HPDE6-E6E7 (cell line): ENCODE results near the gene CENPS.
"Not testable (repeated sequence)": the region's sequence is repeated elsewhere in the genome, so short reads cannot be mapped to it uniquely, and the experiment has no call there.

Experiments
- DNase-seq: peaks from one replicate; pipeline ENCODE4 v3.0.0; 2011; ENCODE audit warnings: missing footprints; ENCODE audit errors: extremely low spot score

The CENPS gene

DNA sequence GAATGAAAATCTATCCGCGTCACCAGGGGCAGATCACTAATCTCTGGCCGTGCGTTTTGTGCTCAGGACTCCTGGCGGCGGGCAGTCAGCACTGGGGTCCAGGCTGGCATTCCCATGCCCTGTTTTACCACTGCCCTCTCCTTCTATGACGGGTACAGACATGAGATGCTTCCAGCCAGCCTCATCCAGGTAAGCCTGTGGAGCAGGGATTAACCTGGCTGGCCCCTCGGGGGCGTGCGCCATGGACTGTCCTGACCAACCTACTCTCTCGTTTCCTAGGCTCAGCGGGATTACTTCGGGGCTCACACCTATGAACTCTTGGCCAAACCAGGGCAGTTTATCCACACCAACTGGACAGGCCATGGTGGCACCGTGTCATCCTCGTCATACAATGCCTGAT lies 10.9 kb upstream of the CENPS start:
- no peak for DNase-seq

DNA sequence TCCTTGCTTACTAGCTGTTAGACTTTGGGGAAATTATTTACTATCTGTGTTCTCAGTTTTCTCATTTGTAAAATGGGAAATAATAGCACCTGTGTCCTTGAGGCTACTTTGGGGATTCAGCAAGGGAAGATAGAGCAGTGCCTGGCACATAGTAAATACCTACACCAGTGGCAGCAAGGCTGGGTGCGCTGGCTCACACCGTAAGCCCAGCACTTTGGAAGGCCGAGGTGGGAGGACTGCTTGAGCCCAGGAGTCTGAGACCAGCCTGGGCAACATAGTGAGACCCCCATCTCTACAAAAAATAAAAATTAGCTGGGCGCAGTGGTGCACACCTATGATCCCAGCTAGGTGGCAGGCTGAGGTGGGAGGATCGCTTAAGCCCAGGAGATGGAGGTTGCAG lies 8.6 kb upstream of the CENPS start:
- no peak for DNase-seq

DNA sequence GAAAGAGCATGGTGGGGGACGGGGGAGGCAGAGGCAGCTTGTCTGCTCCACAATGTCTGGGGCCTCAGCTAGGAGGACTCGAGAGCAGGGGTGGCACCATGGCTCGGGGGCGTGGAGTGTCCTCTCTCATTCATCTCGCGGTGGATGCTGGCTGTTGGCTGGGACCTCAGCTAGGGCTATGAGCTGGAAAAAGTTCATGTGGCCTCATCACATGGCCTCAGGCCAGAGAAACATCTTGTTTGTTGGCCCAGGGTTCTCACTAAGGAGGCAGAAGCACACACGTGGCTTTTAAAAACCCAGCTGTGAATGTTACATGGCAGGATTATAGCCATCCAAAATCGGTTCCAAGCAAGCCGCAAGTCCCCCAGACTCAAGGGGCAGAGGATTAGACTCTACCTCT lies 6.2 kb upstream of the CENPS start:
- DNase-seq: no peak

DNA sequence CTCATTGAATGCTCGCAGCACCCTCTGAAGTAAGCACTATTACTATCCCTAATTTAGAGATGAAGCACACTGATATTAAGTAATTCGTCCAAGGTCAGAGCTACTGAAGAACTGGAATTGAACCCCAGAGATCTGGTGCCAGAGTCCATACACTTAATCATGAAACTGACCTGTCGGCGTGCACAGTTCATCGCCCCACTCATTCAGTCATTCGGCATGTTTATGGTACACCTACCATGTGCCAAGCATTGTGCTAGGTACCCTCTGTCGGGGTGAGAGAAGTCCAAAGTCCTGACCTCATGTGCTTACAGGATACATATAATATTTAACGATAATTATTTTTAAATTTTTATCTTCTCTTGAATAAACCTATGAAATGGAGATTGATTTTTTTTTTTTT lies 5.6 kb upstream of the CENPS start:
- DNase-seq: no peak

- DNase-seq: not testable (repeated sequence)
Observed at GRCh38 chr1:10425826-10426534, 4.3 kb upstream of the CENPS start.

- DNase-seq: not testable (repeated sequence)
Observed at GRCh38 chr1:10426535-10426848, 3.7 kb upstream of the CENPS start.

DNA sequence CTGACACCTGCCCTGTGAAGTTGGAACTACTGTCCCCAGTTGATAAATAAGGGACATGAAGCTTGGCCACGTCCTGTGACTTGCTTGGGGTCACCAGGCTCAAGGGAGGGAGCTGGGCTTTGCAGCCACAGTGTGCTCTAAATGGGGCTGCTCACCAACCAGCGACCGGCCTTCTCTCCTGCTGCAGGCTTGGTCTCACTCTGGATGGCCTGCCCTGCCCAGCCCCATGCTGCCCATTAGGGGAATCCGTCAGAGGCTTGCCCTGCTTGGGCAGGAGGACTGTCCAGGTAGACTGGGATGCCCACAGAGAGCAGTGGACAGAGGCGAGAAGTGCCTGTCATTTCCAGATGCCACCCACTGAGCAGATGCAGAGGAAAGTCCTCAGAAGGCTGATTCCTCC lies 1.2 kb upstream of the CENPS start:
- no peak for DNase-seq

- no peak for DNase-seq
Observed at GRCh38 chr1:10429868-10430215, 391 bp upstream of the CENPS start.

DNA sequence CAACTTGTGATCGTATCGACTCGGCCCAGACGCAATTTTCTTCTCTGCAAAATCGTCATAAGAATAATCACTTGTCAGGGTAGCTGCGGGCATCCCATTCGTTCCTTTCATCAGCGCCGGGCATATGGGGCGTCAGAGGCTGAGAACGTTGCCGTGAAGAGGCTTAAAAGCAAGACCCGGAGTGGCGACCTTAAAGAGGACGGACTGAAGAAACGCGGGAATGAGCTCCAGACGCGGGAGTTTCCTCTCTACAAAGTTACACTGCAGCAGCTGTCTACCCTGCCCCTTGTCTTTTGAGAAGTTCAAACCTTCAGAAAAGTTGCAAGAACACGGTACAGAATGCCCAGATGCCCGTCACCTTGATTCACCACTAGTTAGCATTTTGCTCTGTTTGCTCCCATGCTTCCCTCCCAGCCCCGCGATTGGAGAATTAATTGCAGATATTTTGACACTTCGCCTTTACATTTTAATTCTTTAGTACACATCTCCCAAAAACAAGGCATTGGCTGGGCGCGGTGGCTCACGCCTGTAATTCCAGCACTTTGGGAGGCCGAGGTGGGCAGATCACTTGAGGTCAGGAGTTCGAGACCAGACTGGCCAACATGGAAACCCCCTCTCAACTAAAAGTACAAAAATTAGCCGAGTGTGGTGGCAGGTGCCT lies 967 bp downstream of the CENPS start:
- DNase-seq: no peak

DNA sequence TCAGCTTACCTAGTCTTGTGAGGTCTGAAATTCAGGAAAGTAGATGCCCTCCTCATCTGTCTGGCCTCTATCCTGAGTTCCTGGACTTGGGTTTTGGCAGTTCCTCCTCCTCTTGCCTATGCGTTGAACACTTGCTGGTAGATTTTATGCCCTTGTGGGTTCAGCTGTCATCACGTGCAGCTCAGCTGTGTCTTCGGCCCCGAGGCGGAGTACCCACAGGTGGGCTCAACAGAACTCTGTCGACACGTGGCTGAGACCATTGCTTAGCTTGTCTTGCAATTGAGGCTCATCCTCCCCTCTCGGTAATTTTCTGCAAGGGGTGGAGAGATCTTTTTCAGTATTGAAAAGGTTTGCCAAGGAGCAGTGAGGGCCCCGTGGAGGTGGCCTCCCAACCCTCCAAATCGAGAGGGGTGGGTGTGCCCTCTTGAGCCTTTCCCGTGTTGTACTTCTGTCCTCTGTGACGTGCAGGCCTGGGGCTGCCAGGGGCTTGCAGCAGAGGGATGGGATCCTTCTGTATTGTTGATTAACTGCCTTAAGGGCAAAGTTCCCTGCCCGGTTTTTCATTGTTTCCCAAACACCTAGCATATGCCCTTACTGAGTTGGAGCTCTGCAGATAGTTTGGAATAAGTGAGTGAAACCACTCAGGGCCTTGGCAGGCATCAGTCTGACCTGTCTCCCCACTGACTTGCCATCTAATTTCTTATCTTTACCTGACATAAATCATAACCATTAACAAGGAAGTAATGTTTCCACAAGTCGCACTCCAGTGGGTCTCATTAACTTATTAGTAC lies 2.9 kb downstream of the CENPS start:
- DNase-seq: no peak

DNA sequence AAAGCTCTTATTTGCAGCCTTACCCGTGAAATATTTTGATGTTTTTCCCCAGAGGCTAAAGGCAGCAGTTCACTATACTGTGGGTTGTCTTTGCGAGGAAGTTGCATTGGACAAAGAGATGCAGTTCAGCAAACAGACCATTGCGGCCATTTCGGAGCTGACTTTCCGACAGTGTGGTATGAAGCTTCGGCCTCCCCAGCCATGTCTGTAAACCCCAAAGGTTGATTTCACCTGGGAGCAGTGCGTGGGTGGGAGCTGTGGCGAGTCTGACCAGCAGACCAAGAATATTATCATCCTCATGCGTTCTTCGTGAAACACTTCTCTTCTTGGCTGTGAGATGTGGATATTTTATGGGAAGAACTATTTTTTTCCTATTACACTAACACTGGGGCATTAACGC lies 3.6 kb downstream of the CENPS start:
- DNase-seq: no peak

GRCh38 chr1:10434590-10434989 lies 4.4 kb downstream of the CENPS start:
- DNase-seq: no peak

GRCh38 chr1:10437052-10437451 lies 6.8 kb downstream of the CENPS start:
- no peak for DNase-seq

- no peak for DNase-seq
Observed at GRCh38 chr1:10438677-10439163, 8.5 kb downstream of the CENPS start.

- no peak for DNase-seq
Observed at GRCh38 chr1:10440305-10440704, 10.1 kb downstream of the CENPS start.

GRCh38 chr1:10440794-10441193 lies 10.6 kb downstream of the CENPS start:
- DNase-seq: no peak

DNA sequence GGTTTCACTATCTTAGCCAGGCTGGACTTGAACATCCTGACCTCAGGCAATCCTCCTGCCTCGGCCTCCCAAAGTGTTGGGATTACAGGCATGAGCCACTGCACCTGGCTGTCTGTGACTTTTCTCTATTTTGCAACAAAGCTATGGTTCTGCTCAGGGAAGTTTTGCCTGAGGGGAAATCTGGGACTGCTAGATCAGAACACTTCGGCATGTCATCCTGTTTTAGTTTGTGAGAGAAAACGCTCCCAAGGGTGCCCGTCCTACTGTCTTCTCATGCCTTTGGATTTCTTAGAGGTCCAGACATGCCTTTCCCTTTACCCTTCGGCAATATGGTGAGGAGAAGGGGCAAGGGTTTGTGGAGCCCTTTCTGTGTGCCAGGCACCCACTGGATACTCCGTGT lies 14.0 kb downstream of the CENPS start:
- no peak for DNase-seq

- DNase-seq: no peak
Observed at GRCh38 chr1:10444795-10445397, 14.7 kb downstream of the CENPS start.

- no peak for DNase-seq
Observed at GRCh38 chr1:10446790-10447422, 16.7 kb downstream of the CENPS start.

- no peak for DNase-seq
Observed at GRCh38 chr1:10449751-10450150, 19.5 kb downstream of the CENPS start, which contains the start of gene CORT. Gene CORT (plus strand): TSS chr1:10450031. CDS start chr1:10450224, 193 bp downstream.

GRCh38 chr1:10450156-10450814 lies 20.1 kb downstream of the CENPS start:
- DNase-seq: no peak
